Measurements from ENCODE around the gene YIF1B.
A peak's percentile ranks its signal among the peaks of the same experiment; 100 is the strongest.

YIF1B gene

GRCh38 chr19:38324431-38324830, 8.7 kb upstream of the YIF1B start:
- H3K36me3 ChIP-seq (ENCODE audit: low read depth) = peaks cover 52% of the 10 kb centered on the region
- H3K4me1 ChIP-seq (ENCODE audit: insufficient read depth, poor library complexity, severe bottlenecking) = peaks cover 23% of the 10 kb centered on the region
- ATAC-seq (ENCODE audit: low read depth) (0 out of 3 replicates have a peak, but pooled peaks have one; percentile 21), DNase-seq (ENCODE audit: low spot score) (no peak)
- H3K27ac ChIP-seq (ENCODE audit: poor library complexity, severe bottlenecking) = peak overlapping the region; percentile 23
- no peaks in the 10 kb centered on the region for H3K27me3 ChIP-seq (ENCODE audit: insufficient read depth, poor library complexity, severe bottlenecking)
- TF ChIP-seq CTCF (IDR thresholded peaks at IDR 0.05; ENCODE audit: poor library complexity, severe bottlenecking) = no peak
- H3K9me3 ChIP-seq (ENCODE audit: severe bottlenecking) = no peaks in the 10 kb centered on the region
- H3K4me3 ChIP-seq (ENCODE audit: severe bottlenecking) = no peak overlapping the region

- DNase-seq (ENCODE audit: low spot score) (no peak), ATAC-seq (ENCODE audit: low read depth) (no peak)
- TF ChIP-seq CTCF (IDR thresholded peaks at IDR 0.05; ENCODE audit: poor library complexity, severe bottlenecking) = no peak
- H3K27me3 ChIP-seq (ENCODE audit: insufficient read depth, poor library complexity, severe bottlenecking) = no peaks in the 10 kb centered on the region
- no peaks in the 10 kb centered on the region for H3K9me3 ChIP-seq (ENCODE audit: severe bottlenecking)
- no peak overlapping the region for H3K4me3 ChIP-seq (ENCODE audit: severe bottlenecking)
- H3K36me3 ChIP-seq (ENCODE audit: low read depth) = peaks cover 48% of the 10 kb centered on the region
- H3K4me1 ChIP-seq (ENCODE audit: insufficient read depth, poor library complexity, severe bottlenecking) = peaks cover 35% of the 10 kb centered on the region
- H3K27ac ChIP-seq (ENCODE audit: poor library complexity, severe bottlenecking) = no peak overlapping the region
These were observed 7.5 kb upstream of the YIF1B start for GRCh38 chr19:38323291-38323690.

DNA sequence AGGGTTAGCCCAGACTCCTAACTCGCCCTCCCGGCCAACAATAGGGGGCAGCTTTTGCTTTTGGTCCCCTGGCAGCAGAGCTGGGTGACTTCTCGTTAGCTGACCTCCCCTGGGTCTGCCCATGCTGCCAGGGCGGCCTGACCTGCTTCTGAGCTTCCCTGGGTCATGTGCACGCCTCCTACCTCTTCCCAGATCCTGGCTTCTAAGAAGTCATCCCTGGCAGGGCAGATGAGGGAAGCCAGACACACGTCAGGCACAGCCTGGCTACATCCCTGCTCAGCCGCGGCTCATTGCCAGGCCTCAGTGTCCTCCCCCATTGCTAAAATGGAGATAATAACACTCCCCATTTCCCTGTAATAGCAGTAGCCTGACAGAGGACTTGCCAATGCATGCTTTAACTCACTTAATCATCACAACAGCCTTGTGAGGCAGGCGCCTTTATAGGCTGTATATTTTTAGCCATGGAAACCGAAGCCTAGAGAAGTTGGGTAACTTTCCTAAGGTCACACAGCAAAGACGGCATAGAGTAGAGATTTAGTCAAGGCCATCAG, 6.0 kb upstream of the YIF1B start:
- Histone ChIP-seq H3K36me3 (ENCODE audit: low read depth) (peaks cover 33% of the 10 kb centered on the region), H3K4me3 (ENCODE audit: severe bottlenecking) (peak overlapping the region; percentile 1), H3K9me3 (ENCODE audit: severe bottlenecking) (no peaks in the 10 kb centered on the region), H3K27ac (ENCODE audit: poor library complexity, severe bottlenecking) (peak overlapping the region; percentile 58), H3K27me3 (ENCODE audit: insufficient read depth, poor library complexity, severe bottlenecking) (no peaks in the 10 kb centered on the region), H3K4me1 (ENCODE audit: insufficient read depth, poor library complexity, severe bottlenecking) (peaks cover 36% of the 10 kb centered on the region)
- peak; percentile 50 for ATAC-seq (ENCODE audit: low read depth)
- DNase-seq (ENCODE audit: low spot score) = no peak
- no peak for TF ChIP-seq CTCF (IDR thresholded peaks at IDR 0.05; ENCODE audit: poor library complexity, severe bottlenecking)

DNA sequence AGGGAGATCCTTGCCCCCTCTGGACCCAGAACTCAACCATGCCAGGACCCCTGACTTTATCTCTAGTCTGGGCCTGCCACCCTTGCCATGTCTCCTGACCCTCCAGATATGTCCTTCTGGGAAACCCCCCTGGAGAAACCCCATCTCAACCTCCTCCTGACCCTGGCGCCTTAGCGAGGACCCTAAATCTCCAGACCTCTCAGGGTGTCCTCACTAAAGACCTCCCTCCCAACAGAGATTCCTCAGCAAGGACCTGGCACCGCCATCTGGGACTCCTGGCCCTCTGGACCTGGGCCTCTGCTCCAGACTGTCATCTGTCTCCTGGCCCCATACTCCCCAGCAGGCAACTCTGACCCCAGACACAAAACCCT, 5.2 kb upstream of the YIF1B start:
- ATAC-seq (ENCODE audit: low read depth) (no peak), DNase-seq (ENCODE audit: low spot score) (no peak)
- peaks cover 29% of the 10 kb centered on the region for H3K36me3 ChIP-seq (ENCODE audit: low read depth)
- H3K27me3 ChIP-seq (ENCODE audit: insufficient read depth, poor library complexity, severe bottlenecking) = no peaks in the 10 kb centered on the region
- peaks cover 40% of the 10 kb centered on the region for H3K4me1 ChIP-seq (ENCODE audit: insufficient read depth, poor library complexity, severe bottlenecking)
- H3K4me3 ChIP-seq (ENCODE audit: severe bottlenecking) = peak overlapping the region; percentile 93
- H3K9me3 ChIP-seq (ENCODE audit: severe bottlenecking) = no peaks in the 10 kb centered on the region
- TF ChIP-seq CTCF (IDR thresholded peaks at IDR 0.05; ENCODE audit: poor library complexity, severe bottlenecking) = no peak
- peak overlapping the region; percentile 58 for H3K27ac ChIP-seq (ENCODE audit: poor library complexity, severe bottlenecking)

DNA sequence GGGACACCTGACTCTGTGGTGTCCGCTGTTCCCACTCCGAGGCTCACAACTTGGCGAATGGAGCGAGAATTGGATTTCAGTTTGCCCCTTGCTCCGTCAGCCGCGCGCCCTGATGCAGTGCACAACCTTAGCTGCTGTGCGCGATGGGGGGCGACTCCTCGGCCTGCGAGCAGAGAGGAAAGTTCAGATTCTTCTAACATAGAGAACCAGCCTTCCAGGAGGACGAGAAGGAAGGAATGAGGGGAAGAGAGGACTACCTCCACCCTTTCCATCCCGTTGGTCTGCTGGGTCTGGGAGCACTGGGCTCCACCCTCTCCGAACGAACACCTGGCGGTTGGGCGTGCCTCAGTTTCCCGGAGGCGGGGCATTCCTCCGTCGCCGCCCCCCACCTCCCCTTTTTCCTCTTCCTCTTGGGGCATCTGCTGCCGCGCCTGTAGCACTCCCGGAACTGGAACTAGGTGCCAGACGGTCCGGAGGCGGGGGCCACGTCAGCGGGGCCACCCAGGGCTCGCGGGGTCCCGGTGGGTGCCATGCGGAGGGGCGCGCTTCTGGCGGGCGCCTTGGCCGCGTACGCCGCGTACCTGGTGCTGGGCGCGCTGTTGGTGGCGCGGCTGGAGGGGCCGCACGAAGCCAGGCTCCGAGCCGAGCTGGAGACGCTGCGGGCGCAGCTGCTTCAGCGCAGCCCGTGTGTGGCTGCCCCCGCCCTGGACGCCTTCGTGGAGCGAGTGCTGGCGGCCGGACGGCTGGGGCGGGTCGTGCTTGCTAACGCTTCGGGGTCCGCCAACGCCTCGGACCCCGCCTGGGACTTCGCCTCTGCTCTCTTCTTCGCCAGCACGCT, 3.9 kb upstream of the YIF1B start, which contains the start of gene KCNK6:
KCNK6 (plus strand) TSS at position 425 of the 838 bp plus-strand sequence; CDS start at position 531, 106 bp downstream.
- Histone ChIP-seq H3K9me3 (ENCODE audit: severe bottlenecking) (no peaks in the 10 kb centered on the region), H3K27ac (ENCODE audit: poor library complexity, severe bottlenecking) (peak within 1 kb of the TSS; percentile 58)
- TF ChIP-seq CTCF (IDR thresholded peaks at IDR 0.05; ENCODE audit: poor library complexity, severe bottlenecking) = no peak

More for the DNA sequence above, 3.9 kb upstream of the YIF1B start, which contains the start of gene KCNK6:
- H3K4me3 ChIP-seq (ENCODE audit: severe bottlenecking) = peak within 1 kb of the TSS; percentile 93
- H3K4me1 ChIP-seq (ENCODE audit: insufficient read depth, poor library complexity, severe bottlenecking) = peaks cover 42% of the 10 kb centered on the region
- peaks cover 16% of the 10 kb centered on the region for H3K36me3 ChIP-seq (ENCODE audit: low read depth)
- ATAC-seq (ENCODE audit: low read depth) (peak; percentile 34), DNase-seq (ENCODE audit: low spot score) (peak; percentile 71)
- H3K27me3 ChIP-seq (ENCODE audit: insufficient read depth, poor library complexity, severe bottlenecking) = no peaks in the 10 kb centered on the region

Measured in RWPE2 (cell line).